HCT116 (cell line): ENCODE results near the gene LOXHD1.

ENCODE experiments used
- CTCF ChIP-seq, 3 experiments: fragments of 200-600 bp in 1 of 3; sonication (generic) in 1 of 3; IDR thresholded peaks in 2 of 3; conservative IDR thresholded peaks in 1 of 3; 2 replicates each; pipeline ENCODE4 v1.5.1; 2012 to 2017; ENCODE audit warnings: low read depth in 2 of 3, low read length in 2 of 3, antibody characterized with exemption in 1 of 3, borderline replicate concordance in 1 of 3, control low read depth in 1 of 3, mild to moderate bottlenecking in 1 of 3, mixed read lengths in 1 of 3, mixed run types in 1 of 3, moderate library complexity in 1 of 3; ENCODE audit not compliant: insufficient read depth in 1 of 3
- EZH2 ChIP-seq: fragments of 200-600 bp; sonication (generic); IDR thresholded peaks from 2 replicates; pipeline ENCODE4 v1.6.1; 2017; ENCODE audit warnings: antibody characterized with exemption, mixed run types
- EZH2phosphoT487 ChIP-seq: fragments of 200-600 bp; IDR thresholded peaks from 2 replicates; pipeline ENCODE4 v1.6.1; 2018; ENCODE audit warnings: antibody characterized with exemption, borderline replicate concordance
- JUND ChIP-seq: IDR thresholded peaks from 2 replicates; pipeline ENCODE4 v1.6.1; 2012
- POLR2A ChIP-seq: IDR thresholded peaks from 2 replicates; pipeline ENCODE4 v1.7.0; 2011; ENCODE audit warnings: borderline replicate concordance; ENCODE audit not compliant: insufficient read depth, insufficient read length; ENCODE audit errors: extremely low read depth
- POLR2AphosphoS5 ChIP-seq: IDR thresholded peaks from 2 replicates; pipeline ENCODE4 v1.6.1; 2011; ENCODE audit warnings: mild to moderate bottlenecking, low read depth, low read length, moderate library complexity
- REST ChIP-seq: IDR thresholded peaks from 2 replicates; pipeline ENCODE4 v1.6.1; 2012; ENCODE audit warnings: low read depth
- SIN3A ChIP-seq: IDR thresholded peaks from 2 replicates; pipeline ENCODE4 v1.6.1; 2012; ENCODE audit warnings: low read depth
- SP1 ChIP-seq: IDR thresholded peaks from 2 replicates; pipeline ENCODE4 v1.6.1; 2012; ENCODE audit warnings: low read depth
- SRF ChIP-seq: IDR thresholded peaks from 2 replicates; pipeline ENCODE4 v1.6.1; 2012; ENCODE audit warnings: low read depth
- TCF7L2 ChIP-seq: IDR thresholded peaks from 2 replicates; pipeline ENCODE4 v1.7.0; 2011; ENCODE audit warnings: borderline replicate concordance, inconsistent platforms; ENCODE audit not compliant: insufficient read depth, insufficient read length; ENCODE audit errors: extremely low read depth
- YY1 ChIP-seq: IDR thresholded peaks from 2 replicates; pipeline ENCODE4 v1.6.1; 2011; ENCODE audit warnings: low read length, low read depth, moderate library complexity, mild to moderate bottlenecking; ENCODE audit not compliant: insufficient replicate concordance; ENCODE audit errors: extremely low read depth
- ZNF274 ChIP-seq: fragments of 200-500 bp; sonication (Bioruptor generic); IDR thresholded peaks from 2 replicates; pipeline ENCODE4 v1.6.1; 2014; ENCODE audit warnings: mild to moderate bottlenecking, low read depth, low read length, inconsistent platforms

- no peak for TF ChIP-seq CTCF (IDR thresholded peaks at IDR 0.05 in 2 of 3, conservative IDR thresholded peaks at IDR 0.05 in 1 of 3; ENCODE audit: borderline replicate concordance in 1 of 3, insufficient read depth in 1 of 3, low read depth in 2 of 3, low read length in 2 of 3)
- TF ChIP-seq REST, result no peak
- TF ChIP-seq SP1, result no peak
- TF ChIP-seq SRF, result no peak
- no peak for TF ChIP-seq YY1
- TF ChIP-seq EZH2, result no peak
- no peak for TF ChIP-seq ZNF274
- TF ChIP-seq TCF7L2, result no peak
- TF ChIP-seq POLR2AphosphoS5, result no peak
- no peak for TF ChIP-seq POLR2A
- TF ChIP-seq JUND, result no peak
- TF ChIP-seq EZH2phosphoT487, result no peak
- TF ChIP-seq SIN3A, result no peak
Measured at GRCh38 chr18:46556590-46557206, 100.3 kb downstream of the LOXHD1 start.
